CD1c-positive myeloid dendritic cell (primary cell): ENCODE data around the gene TIAM1.

ENCODE experiments used
- DNase-seq: peaks from one replicate; pipeline ENCODE4 v3.0.0-alpha.2; 2016; ENCODE audit errors: extremely low spot score

TIAM1 gene

GRCh38 chr21:31354122-31354521, 10.1 kb upstream of the TIAM1 start:
- DNase-seq, result no peak

GRCh38 chr21:31352836-31353235, 8.8 kb upstream of the TIAM1 start:
- DNase-seq, result no peak

GRCh38 chr21:31351960-31352359, 7.9 kb upstream of the TIAM1 start:
- no peak for DNase-seq

- DNase-seq, result no peak
Observed at GRCh38 chr21:31351438-31351837, 7.4 kb upstream of the TIAM1 start.

- no peak for DNase-seq
Observed at GRCh38 chr21:31349208-31349607, 5.1 kb upstream of the TIAM1 start.

- DNase-seq, result no peak
Observed at GRCh38 chr21:31348188-31348587, 4.1 kb upstream of the TIAM1 start.

GRCh38 chr21:31347435-31348032, 3.5 kb upstream of the TIAM1 start:
- DNase-seq, result no peak

- no peak for DNase-seq
Observed at GRCh38 chr21:31346256-31346821, 2.3 kb upstream of the TIAM1 start.

- peak; percentile 53 for DNase-seq
Observed at GRCh38 chr21:31345136-31345535, 1.1 kb upstream of the TIAM1 start.

GRCh38 chr21:31343030-31343510, 991 bp downstream of the TIAM1 start:
- no peak for DNase-seq

- DNase-seq, result peak; percentile 88
Observed at GRCh38 chr21:31342348-31342747, 1.7 kb downstream of the TIAM1 start.

- DNase-seq, result peak; percentile 62
Observed at GRCh38 chr21:31340942-31341487, 3.0 kb downstream of the TIAM1 start.

GRCh38 chr21:31340514-31340913, 3.5 kb downstream of the TIAM1 start:
- no peak for DNase-seq

- peak; percentile 94 for DNase-seq
Observed at GRCh38 chr21:31339721-31340120, 4.3 kb downstream of the TIAM1 start.

- peak; percentile 66 for DNase-seq
Observed at GRCh38 chr21:31338908-31339368, 5.1 kb downstream of the TIAM1 start.

GRCh38 chr21:31337996-31338907, 5.8 kb downstream of the TIAM1 start:
- no peak for DNase-seq

- DNase-seq, result no peak
Observed at GRCh38 chr21:31337086-31337485, 7.0 kb downstream of the TIAM1 start.

GRCh38 chr21:31336739-31337040, 7.4 kb downstream of the TIAM1 start:
- DNase-seq, result no peak

GRCh38 chr21:31335957-31336738, 7.9 kb downstream of the TIAM1 start:
- peak; percentile 39 for DNase-seq

GRCh38 chr21:31334648-31335121, 9.4 kb downstream of the TIAM1 start:
- no peak for DNase-seq

GRCh38 chr21:31332525-31332924, 11.5 kb downstream of the TIAM1 start:
- DNase-seq, result no peak

- no peak for DNase-seq
Observed at GRCh38 chr21:31331231-31331630, 12.8 kb downstream of the TIAM1 start.
